GM18508 (cell line): Measurements from ENCODE around the gene LASP1NB.
"Not testable (repeated sequence)": the region's sequence is repeated elsewhere in the genome, so short reads cannot be mapped to it uniquely, and the experiment has no call there.

Experiments
- ATAC-seq: cut with Tn5 transposase; IDR thresholded peaks from one replicate; pipeline ENCODE4 v1.9.1; 2021; ENCODE audit warnings: moderate number of reproducible peaks; ENCODE audit not compliant: insufficient read depth, unreplicated experiment

Gene LASP1NB

DNA sequence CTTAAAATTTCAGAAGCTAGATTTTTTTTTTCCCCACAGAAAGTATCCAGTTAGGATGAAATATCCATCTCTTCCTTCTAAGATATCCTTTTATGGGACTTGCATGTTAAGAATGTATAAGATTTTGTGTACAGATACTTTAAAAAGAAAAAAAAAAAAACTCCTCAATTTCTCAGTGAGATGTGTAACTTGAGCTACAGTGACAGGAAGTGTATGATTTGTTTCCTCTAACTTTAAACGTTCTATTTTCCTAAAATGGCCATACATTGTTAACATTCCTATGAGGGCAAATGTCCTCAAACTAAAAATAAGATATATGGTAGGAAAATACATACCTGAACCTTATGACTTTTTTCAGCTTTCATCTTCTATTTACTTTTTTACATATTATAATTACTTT, 32.9 kb downstream of the LASP1NB start:
- ATAC-seq = no peak

DNA sequence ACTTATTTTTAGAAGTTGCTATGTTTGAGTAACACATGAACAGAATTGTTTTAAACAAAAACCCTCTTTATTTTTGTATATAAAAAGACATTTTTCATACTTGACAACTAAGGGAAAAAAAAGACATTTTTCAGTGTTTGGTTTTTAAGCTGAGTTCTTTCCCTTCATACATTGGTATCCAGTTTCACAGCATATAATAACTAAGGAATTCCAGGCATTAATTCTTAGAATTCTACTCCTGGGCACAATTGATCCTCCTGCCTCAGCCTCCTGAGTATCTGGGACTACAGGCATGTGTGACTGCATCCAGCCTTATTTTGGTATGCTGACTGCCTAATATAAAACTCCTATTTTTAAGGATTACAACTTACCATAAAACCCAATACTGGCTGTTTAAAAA, 33.3 kb downstream of the LASP1NB start:
- no peak for ATAC-seq

DNA sequence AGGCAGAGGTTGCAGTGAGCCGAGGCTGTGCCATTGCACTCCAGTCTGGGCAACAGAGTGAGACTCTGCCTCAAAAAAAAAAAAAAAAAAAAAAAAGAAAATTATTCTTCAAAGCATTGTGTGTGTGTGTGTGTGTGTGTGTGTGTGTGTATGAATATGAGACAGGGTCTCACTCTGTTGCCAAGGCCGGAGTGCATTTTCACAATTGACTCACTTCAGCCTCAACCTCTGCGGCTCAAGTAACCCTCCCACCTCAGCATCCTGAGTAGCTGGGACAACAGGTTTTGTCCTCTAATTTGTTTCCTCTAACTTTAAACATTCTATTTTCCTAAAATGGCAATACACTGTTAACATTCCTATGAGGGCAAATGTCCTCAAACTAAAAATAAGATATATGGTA, 34.1 kb downstream of the LASP1NB start:
- ATAC-seq = no peak

DNA sequence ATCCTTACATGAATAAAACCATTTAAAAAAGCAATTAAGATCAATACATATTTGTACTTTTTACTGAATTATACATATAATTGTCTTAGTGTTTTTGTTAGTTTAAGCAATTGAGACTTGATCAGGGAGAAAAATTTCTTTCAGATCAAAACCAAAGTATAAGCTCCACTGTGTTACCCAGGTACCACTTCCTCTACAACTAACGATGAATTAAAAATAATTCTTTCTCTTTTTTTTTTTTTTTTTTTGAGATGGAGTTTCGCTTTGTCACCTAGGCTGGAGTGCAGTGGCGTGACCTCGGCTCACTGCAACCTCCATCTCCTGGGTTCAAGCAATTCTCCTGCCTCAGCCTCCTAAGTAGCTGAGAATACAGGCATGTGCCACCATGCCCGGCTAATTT, 35.0 kb downstream of the LASP1NB start:
- no peak for ATAC-seq

DNA sequence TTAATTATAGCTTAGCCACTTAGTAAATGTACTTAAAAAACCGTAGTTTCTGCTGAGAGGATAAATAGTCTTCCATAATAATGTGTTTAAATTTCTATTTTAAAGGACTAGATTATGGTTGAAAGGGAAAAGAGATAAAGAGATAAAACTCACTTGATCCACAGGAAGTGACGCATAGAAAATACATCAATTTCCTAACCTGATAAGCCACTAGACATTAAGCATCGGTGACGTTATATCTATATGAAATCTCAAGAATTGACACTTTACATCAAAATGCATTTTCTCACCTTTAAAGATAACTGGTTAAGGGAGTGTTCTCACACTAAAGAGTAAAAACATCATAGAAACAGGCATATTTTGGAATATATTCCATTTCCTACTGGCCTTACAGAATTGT, 36.0 kb downstream of the LASP1NB start:
- no peak for ATAC-seq

DNA sequence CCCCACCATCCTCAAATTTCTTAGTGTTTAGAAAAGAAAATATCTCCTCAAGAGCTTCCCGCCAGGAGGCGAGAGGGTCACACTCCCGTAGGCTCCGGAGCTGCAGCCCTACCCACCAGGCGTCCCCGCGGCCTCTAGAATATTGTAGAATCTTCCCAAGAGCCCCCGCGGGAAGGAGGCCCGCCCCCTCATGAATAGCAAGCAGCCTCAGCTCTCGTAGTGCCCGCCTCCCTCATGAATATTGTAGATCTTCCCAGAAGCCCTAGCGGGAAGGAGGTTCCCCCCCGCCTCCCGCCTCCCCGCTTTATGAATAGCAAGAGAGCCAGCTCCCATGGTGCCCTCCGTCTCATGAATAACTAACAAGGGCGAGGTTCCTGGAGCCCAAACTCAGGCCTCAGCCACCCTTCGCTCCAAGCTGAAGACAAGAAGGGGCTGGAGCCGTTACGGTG, 41.9 kb downstream of the LASP1NB start, which contains the start of gene FBXO47:
TSS of gene FBXO47 (minus strand) at position 114 of the 449 bp plus-strand sequence. CDS start 4,378 bp downstream, outside the sequence.
- ATAC-seq = no peak

DNA sequence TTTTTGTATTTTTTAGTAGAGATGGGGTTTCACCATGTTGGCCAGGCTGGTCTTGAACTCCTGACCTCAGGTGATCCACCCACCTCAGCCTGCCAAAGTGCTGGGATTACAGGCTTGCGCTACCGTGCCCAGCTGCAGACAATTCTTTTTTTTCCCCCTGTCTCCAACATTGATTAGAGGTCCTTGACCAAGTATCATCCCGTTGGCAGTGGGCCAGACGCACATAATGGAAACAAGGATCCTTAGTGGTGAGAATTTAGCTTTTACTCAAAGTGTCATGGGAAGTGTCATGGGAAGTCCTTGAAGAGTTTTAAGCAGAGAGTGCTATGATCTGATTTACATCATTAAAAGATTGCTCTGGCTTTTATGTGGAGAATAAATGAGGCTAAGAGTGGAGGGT, 43.9 kb downstream of the LASP1NB start:
- ATAC-seq = no peak

DNA sequence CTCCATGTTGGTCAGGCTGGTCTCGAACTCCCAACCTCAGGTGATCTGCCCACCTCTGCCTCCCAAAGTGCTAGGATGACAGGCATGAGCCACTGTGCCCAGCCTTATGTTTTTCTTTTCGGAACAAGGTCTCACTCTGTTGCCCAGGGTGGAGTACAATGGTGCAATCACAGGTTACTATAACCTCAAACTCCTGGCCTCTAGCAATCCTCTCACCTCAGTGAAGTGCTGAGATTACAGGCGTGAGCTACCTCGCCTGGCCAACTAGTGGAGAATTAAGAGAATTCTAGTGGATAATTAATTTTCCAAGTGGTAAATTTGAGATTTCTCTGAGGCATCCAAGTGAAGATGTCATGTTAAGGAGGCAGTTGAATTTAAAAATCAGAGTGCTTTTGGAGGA, 44.7 kb downstream of the LASP1NB start:
- ATAC-seq = no peak

DNA sequence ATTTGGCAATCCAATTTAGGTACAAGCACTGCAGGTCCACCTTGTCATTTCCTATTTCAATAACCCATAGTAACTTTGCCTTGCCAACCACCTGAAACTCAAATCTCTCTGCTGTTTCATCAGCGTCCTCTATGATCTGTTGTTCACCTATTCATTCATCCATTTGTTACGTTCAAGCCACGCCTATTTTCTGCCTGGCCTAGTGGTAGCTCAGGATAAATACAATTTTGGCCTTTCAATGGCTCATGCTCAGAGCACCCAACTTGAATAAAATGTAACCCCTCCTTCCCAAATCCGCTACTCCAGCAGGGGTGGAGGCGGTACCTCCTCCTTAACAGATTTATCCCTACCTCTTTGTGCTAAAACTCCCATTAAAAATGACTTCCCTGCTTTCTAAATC, 45.4 kb downstream of the LASP1NB start:
- ATAC-seq = no peak

DNA sequence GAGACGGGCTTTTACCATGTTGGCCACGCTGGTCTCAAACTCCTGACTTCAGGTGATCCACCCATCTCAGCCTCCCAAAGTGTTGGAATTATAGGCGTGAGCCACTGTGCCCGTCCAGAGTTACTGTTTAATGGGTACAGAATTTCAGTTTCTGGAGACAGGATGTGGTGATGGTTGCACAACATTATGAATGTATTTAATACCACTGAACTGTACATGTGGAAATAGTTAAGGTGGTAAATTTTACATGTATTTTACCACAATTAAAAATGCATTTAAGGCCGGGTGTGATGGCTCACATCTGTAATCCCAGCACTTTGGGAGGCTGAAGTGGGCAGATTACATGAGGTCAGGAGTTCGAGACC, 50.8 kb downstream of the LASP1NB start:
- not testable (repeated sequence) for ATAC-seq

DNA sequence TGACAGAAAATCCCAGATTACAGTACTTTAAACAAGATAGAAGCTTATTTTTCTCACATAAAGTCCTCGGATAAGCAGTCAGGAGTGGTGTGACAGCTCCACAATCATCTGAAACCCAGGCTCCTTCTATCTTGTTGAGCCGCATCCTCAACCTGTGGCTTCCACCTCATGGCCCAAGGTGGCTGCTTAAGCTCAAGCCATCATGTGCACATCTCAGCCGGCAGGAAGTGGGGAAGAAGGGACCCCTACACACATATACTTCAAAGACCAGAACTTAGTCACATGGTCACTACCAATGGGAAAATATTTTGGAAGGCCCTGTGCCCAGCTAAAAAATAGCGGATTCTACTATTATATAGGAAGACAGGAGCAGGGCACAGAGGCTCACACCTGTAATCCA, 52.8 kb downstream of the LASP1NB start:
- ATAC-seq = no peak
